Muscle of leg (tissue), 11 donors: ENCODE measurements around the gene DENND6B. TPM values are rescaled to one million over a fixed set of nuclear protein-coding genes. Genes with fewer than 3 reads are reported as not detected.

ENCODE experiments used
- DNase-seq: peaks from one replicate; pipeline ENCODE4 v3.0.0; 2013
- H3K27ac ChIP-seq: one replicate; pipeline ENCODE4 v1.5.1; 2013; ENCODE audit warnings: mild to moderate bottlenecking, low read length, control low read depth
- H3K27me3 ChIP-seq: one replicate; pipeline ENCODE4 v1.6.1; 2013; ENCODE audit warnings: low read length; ENCODE audit not compliant: control insufficient read depth, insufficient read depth
- H3K36me3 ChIP-seq: one replicate; pipeline ENCODE4 v1.6.1; 2013; ENCODE audit warnings: low read length; ENCODE audit not compliant: control insufficient read depth, insufficient read depth
- H3K4me1 ChIP-seq: one replicate; pipeline ENCODE4 v1.6.1; 2013; ENCODE audit warnings: low read length; ENCODE audit not compliant: control insufficient read depth, insufficient read depth
- H3K4me3 ChIP-seq: one replicate; pipeline ENCODE4 v1.5.1; 2013; ENCODE audit warnings: low read length, control low read depth
- H3K9me3 ChIP-seq: replicated peaks from 2 replicates; pipeline ENCODE4 v1.6.1; 2013; ENCODE audit warnings: low read depth, low read length; ENCODE audit not compliant: control insufficient read depth
- WGBS: methylation state at CpG from one replicate; pipeline ENCODE4 v1.1.5; 2013; ENCODE audit warnings: missing lambda C conversion rate; ENCODE audit not compliant: insufficient coverage; 5-methylcytosine and 5-hydroxymethylcytosine counted together
- polyA plus RNA-seq, 8 donors: library from polyadenylated mRNA; unstranded; fragments of 120-200 nt; gene quantifications; one replicate each; pipeline versions ENCODE4 v1.2.1 to v1.2.3, GENCODE V29; 2013; ENCODE audit warnings: inconsistent platforms in 1 of 8, low replicate concordance in 1 of 8; ENCODE audit not compliant: insufficient read length in 8 of 8, insufficient read depth in 1 of 8
- total RNA-seq: library from RNA; stranded (reverse); fragments of 120-200 nt; gene quantifications from one replicate; pipeline ENCODE4 v1.2.4, GENCODE V29; 2013

The DENND6B gene
- total and polyA plus RNA-seq, 9 donors, result 2.0 to 7.1 (median 4.7) TPM

DNA sequence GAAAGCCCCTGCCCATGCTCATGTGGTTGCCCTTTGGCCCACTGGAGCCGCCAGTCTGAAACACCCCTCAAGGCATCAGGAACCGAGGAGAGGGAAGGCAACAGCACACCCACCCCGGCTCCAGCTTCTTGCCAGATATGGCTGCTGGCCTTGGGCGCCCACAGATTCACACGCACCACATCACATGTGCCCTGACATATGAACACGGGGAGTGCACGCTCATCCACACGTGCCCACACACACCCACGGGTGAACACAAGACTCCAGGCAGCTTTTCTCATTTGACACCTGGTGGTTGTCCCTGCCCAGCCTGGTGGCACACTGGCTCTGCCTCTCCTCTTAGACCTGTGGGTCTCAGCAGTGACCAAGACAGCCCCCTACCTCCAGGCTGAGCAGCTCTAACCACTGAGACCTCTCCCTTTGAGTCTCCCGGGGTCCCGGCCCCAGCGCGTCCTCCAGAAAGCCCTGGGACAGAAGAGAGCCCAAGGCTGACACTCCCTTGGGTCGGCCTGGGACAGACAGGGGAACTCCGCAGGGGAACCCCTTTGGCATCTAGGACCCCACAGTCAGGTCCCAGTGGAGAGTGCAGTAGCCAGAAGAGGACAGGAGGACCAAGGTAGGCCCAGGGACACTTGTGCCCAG is 62.6 kb downstream of the DENND6B start:
- DNase-seq, result no peak
- H3K4me3 ChIP-seq, result no peak overlapping the region
- no peak overlapping the region for H3K27ac ChIP-seq
- no peaks in the 10 kb centered on the region for H3K36me3 ChIP-seq
- 76% methylated on average over 13 of the region's 15 CpGs for WGBS
- peaks cover 38% of the 10 kb centered on the region for H3K27me3 ChIP-seq
- peaks cover 48% of the 10 kb centered on the region for H3K4me1 ChIP-seq
- H3K9me3 ChIP-seq, result no peaks in the 10 kb centered on the region

DNA sequence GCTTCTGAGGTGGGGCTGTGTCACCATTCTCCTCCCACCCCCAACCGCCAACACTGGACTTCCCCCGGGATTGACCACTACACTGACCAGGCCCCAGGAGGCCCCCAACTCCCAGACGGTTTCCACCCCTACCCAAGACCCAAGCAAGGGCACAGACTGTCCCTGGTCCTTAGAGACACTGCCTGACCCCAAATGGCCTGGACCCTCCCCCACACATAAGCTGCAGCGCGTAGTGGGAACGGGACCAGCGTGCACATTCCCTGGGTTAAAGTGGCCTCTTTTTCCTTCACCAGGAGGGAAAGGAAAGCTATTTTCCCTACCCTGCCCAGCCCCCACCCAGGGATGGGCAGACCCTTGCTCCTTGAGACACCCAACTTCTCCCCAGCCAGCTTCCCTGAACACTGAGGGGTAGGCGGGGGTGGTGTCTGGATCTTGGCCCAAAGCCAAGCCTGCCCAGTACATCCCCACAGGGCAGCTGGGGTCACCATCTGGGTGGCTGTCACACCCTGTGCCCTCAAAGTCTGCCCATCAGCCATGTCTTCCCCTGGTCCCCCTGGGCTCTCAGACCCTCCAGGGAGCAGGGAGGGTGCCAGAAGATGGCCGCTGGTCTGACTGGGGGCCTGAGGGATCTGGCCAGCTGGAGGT is 63.7 kb downstream of the DENND6B start:
- Histone ChIP-seq H3K4me1 (peaks cover 48% of the 10 kb centered on the region), H3K27ac (no peak overlapping the region), H3K36me3 (no peaks in the 10 kb centered on the region), H3K9me3 (no peaks in the 10 kb centered on the region), H3K27me3 (peaks cover 26% of the 10 kb centered on the region), H3K4me3 (no peak overlapping the region)
- 52% methylated on average over 5 of the region's 9 CpGs for WGBS
- DNase-seq, result no peak

- H3K27me3 ChIP-seq, result peaks cover 24% of the 10 kb centered on the region
- H3K36me3 ChIP-seq, result no peaks in the 10 kb centered on the region
- H3K4me3 ChIP-seq, result no peak overlapping the region
- H3K27ac ChIP-seq, result no peak overlapping the region
- 65% methylated on average over 7 of the region's 7 CpGs for WGBS
- H3K4me1 ChIP-seq, result peaks cover 46% of the 10 kb centered on the region
- no peak for DNase-seq
- H3K9me3 ChIP-seq, result no peaks in the 10 kb centered on the region
These were observed 64.3 kb downstream of the DENND6B start for GRCh38 chr22:50262460-50262911.

DNA sequence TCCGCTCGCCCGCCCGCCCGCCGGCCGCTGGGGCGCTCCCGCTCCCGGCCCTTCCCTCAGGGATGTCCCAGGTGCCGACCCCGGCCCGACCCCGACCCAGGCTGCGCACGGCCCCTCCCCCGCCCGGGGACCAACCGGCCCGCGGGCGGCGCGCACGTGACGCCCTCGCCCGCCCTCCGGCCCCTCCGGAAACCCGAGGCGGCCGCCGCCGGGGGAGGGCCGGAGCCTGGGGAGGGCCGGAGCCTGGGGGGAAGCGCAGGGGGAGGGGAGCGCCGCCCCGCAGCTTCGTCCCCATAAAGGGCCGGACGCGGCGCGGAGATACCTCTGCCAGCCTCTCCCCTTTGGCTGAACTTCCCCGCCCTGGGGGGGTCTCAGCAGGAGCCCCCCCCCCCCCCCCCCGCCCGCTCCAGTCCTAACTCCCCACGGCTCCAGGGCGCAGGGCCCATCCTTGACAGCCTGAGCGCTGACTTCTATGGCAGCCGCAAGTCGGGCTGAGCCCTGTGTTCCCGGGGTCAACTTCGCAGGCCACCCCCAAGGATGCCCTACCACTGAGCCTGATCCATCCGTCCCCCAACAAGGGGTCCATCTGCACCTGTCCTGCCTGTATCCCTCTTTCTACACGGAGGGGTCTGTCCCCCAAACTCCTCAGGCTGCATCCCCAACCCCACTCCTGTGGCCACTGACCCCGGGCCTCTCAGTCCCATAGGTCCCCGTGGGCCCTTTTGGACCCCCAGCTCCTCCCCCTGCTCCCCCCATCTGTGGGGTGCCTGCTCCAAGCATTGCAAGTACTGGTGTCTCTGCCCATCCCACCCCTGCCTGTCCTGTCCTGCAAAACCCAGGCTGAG is 65.0 kb downstream of the DENND6B start, which contains the start of gene MAPK12:
Gene MAPK12, minus strand, starts transcription at position 69 of the 845 bp plus-strand sequence. CDS start 174 bp downstream, outside the sequence.
- H3K4me3 ChIP-seq, result peak within 1 kb of the TSS; percentile 46
- H3K27ac ChIP-seq, result peak within 1 kb of the TSS; percentile 7
- H3K9me3 ChIP-seq, result no peaks in the 10 kb centered on the region
- peaks cover 19% of the 10 kb centered on the region for H3K27me3 ChIP-seq
- peaks cover 46% of the 10 kb centered on the region for H3K4me1 ChIP-seq
- H3K36me3 ChIP-seq, result peaks cover under 1% of the 10 kb centered on the region
- peak; percentile 59 for DNase-seq
- WGBS, result 2% methylated on average over 52 of the region's 61 CpGs

DNA sequence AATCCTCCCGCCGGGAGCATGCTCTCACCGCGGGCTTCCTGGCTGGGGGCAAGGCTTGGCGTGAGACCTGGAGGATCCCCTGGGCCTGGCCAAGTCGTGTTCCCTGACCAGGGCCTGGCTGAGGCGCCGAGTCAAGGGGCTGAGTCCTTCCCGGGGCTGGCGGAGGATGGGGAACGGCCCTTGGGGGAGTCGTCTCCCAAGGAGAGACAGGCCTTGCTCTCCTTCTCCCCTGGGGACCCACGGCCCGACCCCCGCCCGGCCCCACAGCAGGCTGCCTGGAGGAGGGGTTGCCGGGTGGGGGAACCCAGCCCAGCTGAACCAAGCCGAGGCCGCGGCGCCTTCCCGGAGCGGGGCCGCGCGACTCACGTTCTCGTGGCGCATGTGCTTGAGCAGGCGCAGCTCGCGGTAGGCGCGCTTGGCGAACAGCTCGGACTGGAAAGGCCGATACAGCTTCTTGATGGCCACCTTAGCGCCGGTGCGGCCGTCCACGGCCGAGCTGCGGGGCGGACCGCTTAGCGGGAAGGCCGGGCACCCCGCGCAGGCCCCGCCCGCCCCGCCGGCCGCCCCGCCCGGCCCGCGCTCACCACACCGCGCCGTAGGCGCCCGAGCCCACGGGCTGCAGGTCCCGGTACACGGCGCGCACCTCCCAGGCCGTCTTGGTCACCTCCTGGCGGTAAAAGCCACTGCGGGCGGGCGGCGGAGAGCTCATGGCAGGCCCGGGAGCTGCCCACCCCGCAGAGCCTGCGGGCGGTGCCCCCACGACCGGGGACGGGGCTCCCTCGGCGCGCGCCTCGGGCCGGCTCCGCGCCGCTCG is 65.8 kb downstream of the DENND6B start:
- peak; percentile 72 for DNase-seq
- no peaks in the 10 kb centered on the region for H3K9me3 ChIP-seq
- H3K4me1 ChIP-seq, result peaks cover 50% of the 10 kb centered on the region

GRCh38 chr22:50260434-50260800 is 66.4 kb downstream of the DENND6B start:
- peak overlapping the region; percentile 46 for H3K4me3 ChIP-seq
- peaks cover 10% of the 10 kb centered on the region for H3K27me3 ChIP-seq
- peaks cover 5% of the 10 kb centered on the region for H3K36me3 ChIP-seq
- peak overlapping the region; percentile 7 for H3K27ac ChIP-seq
- H3K9me3 ChIP-seq, result no peaks in the 10 kb centered on the region
- peaks cover 50% of the 10 kb centered on the region for H3K4me1 ChIP-seq
- no peak for DNase-seq
- whole genome bisulfite sequencing, result no CpG with 5 or more reads among the region's 11 CpGs

More for the DNA sequence above, 65.8 kb downstream of the DENND6B start:
- peaks cover 5% of the 10 kb centered on the region for H3K36me3 ChIP-seq
- H3K27ac ChIP-seq, result peak overlapping the region; percentile 7
- H3K27me3 ChIP-seq, result peaks cover 12% of the 10 kb centered on the region
- under 1% methylated on average over 91 of the region's 92 CpGs for WGBS
- H3K4me3 ChIP-seq, result peak overlapping the region; percentile 46

- WGBS, result 78% methylated on average over 13 of the region's 15 CpGs
- Histone ChIP-seq H3K27me3 (peaks cover 10% of the 10 kb centered on the region), H3K4me3 (no peak overlapping the region), H3K4me1 (peaks cover 50% of the 10 kb centered on the region), H3K27ac (no peak overlapping the region), H3K36me3 (peaks cover 5% of the 10 kb centered on the region), H3K9me3 (no peaks in the 10 kb centered on the region)
- no peak for DNase-seq
These were observed 67.5 kb downstream of the DENND6B start for GRCh38 chr22:50259302-50259701.

Other genes with a start within 250 kb of the DENND6B start
- gene MLC1, start 241.6 kb downstream of the DENND6B start, total RNA-seq, result 0.31 TPM
- gene MLC1, start 241.6 kb downstream of the DENND6B start, polyA plus RNA-seq, result 1 to 10 TPM in 1 of 8 donors, under 1 TPM in 7; 0.45 to 1.2 (median 0.85) TPM
- 0.40 TPM for gene MOV10L1, start 237.0 kb downstream of the DENND6B start, total RNA-seq
- gene MOV10L1, start 237.0 kb downstream of the DENND6B start, polyA plus RNA-seq, result under 1 TPM; 0.08 to 0.50 (median 0.20) TPM
- 0.13 TPM for gene PANX2, start 156.3 kb downstream of the DENND6B start, total RNA-seq
- under 1 TPM; 0.04 to 0.19 (median 0.15) TPM for gene PANX2, start 156.3 kb downstream of the DENND6B start, polyA plus RNA-seq
- gene TRABD, start 141.1 kb downstream of the DENND6B start, total RNA-seq, result 10.5 TPM
- 10 to 100 TPM; 16.7 to 28.5 (median 19.8) TPM for gene TRABD, start 141.1 kb downstream of the DENND6B start, polyA plus RNA-seq
- 11.8 TPM for gene SELENOO, start 126.0 kb downstream of the DENND6B start, total RNA-seq
- 10 to 100 TPM; 10.8 to 21.1 (median 14.5) TPM for gene SELENOO, start 126.0 kb downstream of the DENND6B start, polyA plus RNA-seq
- 26.2 TPM for gene TUBGCP6, start 82.0 kb downstream of the DENND6B start, total RNA-seq
- 10 to 100 TPM; 21.4 to 35.3 (median 26.4) TPM for gene TUBGCP6, start 82.0 kb downstream of the DENND6B start, polyA plus RNA-seq
- 11.5 TPM for gene HDAC10, start 75.7 kb downstream of the DENND6B start, total RNA-seq
- gene HDAC10, start 75.7 kb downstream of the DENND6B start, polyA plus RNA-seq, result 10 to 100 TPM; 10.8 to 23.7 (median 16.9) TPM
- 25.6 TPM for gene MAPK12, start 65.3 kb downstream of the DENND6B start, total RNA-seq
- gene MAPK12, start 65.3 kb downstream of the DENND6B start, polyA plus RNA-seq, result 10 to 100 TPM in 7 of 8 donors, 1 to 10 TPM in 1; 9.4 to 37.8 (median 19.1) TPM
- 4.5 TPM for gene MAPK11, start 56.6 kb downstream of the DENND6B start, total RNA-seq
- gene MAPK11, start 56.6 kb downstream of the DENND6B start, polyA plus RNA-seq, result 1 to 10 TPM; 6.1 to 8.7 (median 6.8) TPM
- gene PLXNB2, start 19.4 kb downstream of the DENND6B start, total RNA-seq, result 36.9 TPM
- gene PLXNB2, start 19.4 kb downstream of the DENND6B start, polyA plus RNA-seq, result 100 to 1,000 TPM in 2 of 8 donors, 10 to 100 TPM in 6; 72.1 to 110 (median 94.2) TPM
- gene PPP6R2, start 16.3 kb upstream of the DENND6B start, total RNA-seq, result 36.4 TPM
- gene PPP6R2, start 16.3 kb upstream of the DENND6B start, polyA plus RNA-seq, result 10 to 100 TPM; 29.8 to 41.5 (median 36.2) TPM
- gene SBF1, start 148.0 kb upstream of the DENND6B start, total RNA-seq, result 36.5 TPM
- gene SBF1, start 148.0 kb upstream of the DENND6B start, polyA plus RNA-seq, result 10 to 100 TPM; 34.6 to 49.7 (median 45.2) TPM
- 0.40 TPM for gene ADM2, start 154.5 kb upstream of the DENND6B start, total RNA-seq
- gene ADM2, start 154.5 kb upstream of the DENND6B start, polyA plus RNA-seq, result under 1 TPM; 0.23 to 0.81 (median 0.54) TPM
- gene MIOX, start 159.8 kb upstream of the DENND6B start, total RNA-seq, result not detected
- under 1 TPM in 4 of 8 donors, not detected in 4; 0.08 to 0.12 (median 0.10) TPM for gene MIOX, start 159.8 kb upstream of the DENND6B start, polyA plus RNA-seq
- 27.0 TPM for gene LMF2, start 180.7 kb upstream of the DENND6B start, total RNA-seq
- gene LMF2, start 180.7 kb upstream of the DENND6B start, polyA plus RNA-seq, result 10 to 100 TPM; 35.5 to 54.1 (median 44.9) TPM
- gene NCAPH2, start 181.2 kb upstream of the DENND6B start, total RNA-seq, result 34.8 TPM
- 10 to 100 TPM; 30.7 to 40.3 (median 37.6) TPM for gene NCAPH2, start 181.2 kb upstream of the DENND6B start, polyA plus RNA-seq
- 0.40 TPM for gene SCO2, start 198.6 kb upstream of the DENND6B start, total RNA-seq
- 1 to 10 TPM in 6 of 8 donors, under 1 TPM in 2; 0.71 to 7.0 (median 3.3) TPM for gene SCO2, start 198.6 kb upstream of the DENND6B start, polyA plus RNA-seq
- 3.2 TPM for gene TYMP, start 203.0 kb upstream of the DENND6B start, total RNA-seq
- 1 to 10 TPM; 3.4 to 5.8 (median 4.1) TPM for gene TYMP, start 203.0 kb upstream of the DENND6B start, polyA plus RNA-seq
- not detected for gene KLHDC7B, start 218.9 kb upstream of the DENND6B start, total RNA-seq
- under 1 TPM in 4 of 8 donors, not detected in 4; 0.03 to 0.35 (median 0.07) TPM for gene KLHDC7B, start 218.9 kb upstream of the DENND6B start, polyA plus RNA-seq
- gene SYCE3, start 235.9 kb upstream of the DENND6B start, total RNA-seq, result not detected
- not detected for gene SYCE3, start 235.9 kb upstream of the DENND6B start, polyA plus RNA-seq